ENCODE measurements around the gene MDM4. TPM values are rescaled to one million over a fixed set of nuclear protein-coding genes. Genes with fewer than 3 reads are reported as not detected.

MDM4 gene, protein sequence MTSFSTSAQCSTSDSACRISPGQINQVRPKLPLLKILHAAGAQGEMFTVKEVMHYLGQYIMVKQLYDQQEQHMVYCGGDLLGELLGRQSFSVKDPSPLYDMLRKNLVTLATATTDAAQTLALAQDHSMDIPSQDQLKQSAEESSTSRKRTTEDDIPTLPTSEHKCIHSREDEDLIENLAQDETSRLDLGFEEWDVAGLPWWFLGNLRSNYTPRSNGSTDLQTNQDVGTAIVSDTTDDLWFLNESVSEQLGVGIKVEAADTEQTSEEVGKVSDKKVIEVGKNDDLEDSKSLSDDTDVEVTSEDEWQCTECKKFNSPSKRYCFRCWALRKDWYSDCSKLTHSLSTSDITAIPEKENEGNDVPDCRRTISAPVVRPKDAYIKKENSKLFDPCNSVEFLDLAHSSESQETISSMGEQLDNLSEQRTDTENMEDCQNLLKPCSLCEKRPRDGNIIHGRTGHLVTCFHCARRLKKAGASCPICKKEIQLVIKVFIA
- 10 to 100 TPM; 21.6 to 51.1 (median 28.5) TPM for total RNA-seq

DNA sequence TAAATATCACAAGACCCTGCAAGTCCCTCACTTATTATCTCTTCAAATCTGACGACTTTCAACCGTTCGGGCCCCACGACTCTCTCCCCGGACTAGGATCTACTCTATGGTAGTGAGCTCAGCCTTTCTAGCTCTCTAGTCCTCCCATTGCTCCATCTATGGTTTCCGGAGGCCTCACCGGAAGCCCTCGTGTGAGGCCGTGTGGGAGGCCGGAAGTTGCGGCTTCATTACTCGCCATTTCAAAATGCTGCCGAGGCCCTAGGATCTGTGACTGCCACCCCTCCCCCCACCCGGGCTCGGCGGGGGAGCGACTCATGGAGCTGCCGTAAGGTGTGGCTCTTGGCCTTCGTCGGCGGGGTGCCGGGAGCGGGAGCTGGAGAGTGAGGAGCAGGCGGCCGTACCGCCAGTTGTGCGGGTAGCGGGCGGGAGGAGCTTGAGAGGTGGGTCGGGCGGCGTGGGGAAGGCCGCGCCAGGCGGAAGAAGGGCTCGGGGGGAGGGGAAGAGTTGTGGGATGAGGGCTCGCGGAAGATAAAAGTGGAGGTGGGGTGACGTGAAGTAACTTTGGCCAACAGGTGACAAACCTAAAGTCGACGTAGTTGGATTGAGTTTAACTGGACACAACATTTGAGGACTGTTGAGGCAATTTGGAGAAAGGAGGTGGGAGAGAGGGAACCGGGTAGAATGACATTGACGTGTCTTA is at the start of gene MDM4:
MDM4 (plus strand) TSS at position 227 of the 700 bp plus-strand sequence. CDS start 9,113 bp downstream, outside the sequence.
- Histone ChIP-seq H3K4me1 (peaks cover 28 to 49% (median 41%) of the 10 kb centered on the region in 4 donors), H3K36me3 (peaks cover 0 to 12% (median 4%) of the 10 kb centered on the region in 4 donors), H3K27ac (replicated peaks in 1 of 4) (peak within 1 kb of the TSS; percentile 90 to 94 (median 92)), H3K9me3 (no peaks in the 10 kb centered on the region), H3K4me3 (peak within 1 kb of the TSS; percentile 69 to 93 (median 82)), H3K27me3 (no peaks in the 10 kb centered on the region)
- no peak for TF ChIP-seq EP300 (IDR thresholded peaks at IDR 0.05)
- TF ChIP-seq POLR2A (IDR thresholded peaks at IDR 0.05; ENCODE audit: low read depth), result peak; percentile 41
- TF ChIP-seq, protein P1, sequence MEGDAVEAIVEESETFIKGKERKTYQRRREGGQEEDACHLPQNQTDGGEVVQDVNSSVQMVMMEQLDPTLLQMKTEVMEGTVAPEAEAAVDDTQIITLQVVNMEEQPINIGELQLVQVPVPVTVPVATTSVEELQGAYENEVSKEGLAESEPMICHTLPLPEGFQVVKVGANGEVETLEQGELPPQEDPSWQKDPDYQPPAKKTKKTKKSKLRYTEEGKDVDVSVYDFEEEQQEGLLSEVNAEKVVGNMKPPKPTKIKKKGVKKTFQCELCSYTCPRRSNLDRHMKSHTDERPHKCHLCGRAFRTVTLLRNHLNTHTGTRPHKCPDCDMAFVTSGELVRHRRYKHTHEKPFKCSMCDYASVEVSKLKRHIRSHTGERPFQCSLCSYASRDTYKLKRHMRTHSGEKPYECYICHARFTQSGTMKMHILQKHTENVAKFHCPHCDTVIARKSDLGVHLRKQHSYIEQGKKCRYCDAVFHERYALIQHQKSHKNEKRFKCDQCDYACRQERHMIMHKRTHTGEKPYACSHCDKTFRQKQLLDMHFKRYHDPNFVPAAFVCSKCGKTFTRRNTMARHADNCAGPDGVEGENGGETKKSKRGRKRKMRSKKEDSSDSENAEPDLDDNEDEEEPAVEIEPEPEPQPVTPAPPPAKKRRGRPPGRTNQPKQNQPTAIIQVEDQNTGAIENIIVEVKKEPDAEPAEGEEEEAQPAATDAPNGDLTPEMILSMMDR (IDR thresholded peaks at IDR 0.05), result peak in 1 of 3 experiments; percentile 14
- TF ChIP-seq POLR2AphosphoS5 (IDR thresholded peaks at IDR 0.05), result peak; percentile 89 to 90
- under 1% methylated on average over 29 of the region's 43 CpGs for WGBS
- intact Hi-C loops (cut with DNase I), result no loop called here
- DNase-seq (ENCODE audit: extremely low spot score), result peak; percentile 98

DNA sequence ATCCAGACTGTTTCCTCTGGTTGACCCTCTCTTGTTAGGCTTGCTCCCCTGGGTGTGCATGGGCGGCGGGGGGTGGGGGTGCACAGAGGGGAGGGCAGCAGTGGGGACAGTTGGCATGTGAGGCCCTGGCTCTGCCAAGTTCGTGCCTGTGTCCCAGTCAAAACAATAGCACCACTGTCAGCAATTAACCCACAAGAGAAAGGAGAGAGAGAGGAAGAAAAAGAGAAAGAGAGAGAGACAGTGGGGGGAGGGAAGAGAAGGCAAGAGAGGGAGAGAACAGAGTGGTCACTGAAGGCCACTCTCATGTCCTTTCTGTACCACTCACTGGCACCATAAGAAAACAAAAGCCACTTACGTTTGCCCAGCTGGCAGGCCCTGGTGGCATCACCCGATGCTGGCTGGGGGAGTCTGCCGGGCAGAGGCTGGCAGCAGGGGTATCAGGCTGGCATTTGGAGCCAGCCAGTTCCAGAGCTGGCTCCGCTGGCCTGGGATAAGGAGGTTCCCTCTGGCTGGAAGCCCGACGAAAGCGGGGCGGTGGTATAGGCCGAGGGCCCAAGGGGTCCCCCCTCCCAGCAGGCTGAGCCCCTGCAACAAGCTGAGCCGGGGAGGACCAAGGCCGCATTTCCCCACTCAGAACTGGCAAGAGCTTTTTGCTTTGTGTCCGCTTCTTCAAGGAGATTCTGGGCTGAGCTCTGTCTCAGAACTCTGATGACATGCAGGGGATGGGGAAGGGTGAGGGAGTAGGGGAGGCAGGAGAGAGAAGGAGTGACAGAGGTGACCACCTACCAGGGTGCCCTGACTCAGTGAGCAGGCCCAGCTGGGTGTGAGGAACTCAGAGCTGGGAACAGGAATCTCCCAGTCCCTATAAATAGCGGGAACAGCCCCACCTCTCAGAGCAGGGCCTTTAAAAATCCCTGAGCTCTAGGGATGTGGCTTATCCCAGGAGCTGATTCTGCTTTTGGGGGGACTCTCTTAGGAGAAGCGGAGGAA is 49.5 kb upstream of the MDM4 start:
- intact Hi-C loops (cut with DNase I), result no loop called here
- Histone ChIP-seq H3K27ac (replicated peaks in 1 of 4) (peak overlapping the region; percentile 53 to 73 (median 60)), H3K4me3 (no peak overlapping the region), H3K4me1 (peaks cover 66 to 72% (median 70%) of the 10 kb centered on the region in 4 donors), H3K27me3 (no peaks in the 10 kb centered on the region), H3K36me3 (peaks cover 0 to 45% (median 16%) of the 10 kb centered on the region in 4 donors), H3K9me3 (no peaks in the 10 kb centered on the region)
- no peak for DNase-seq (ENCODE audit: extremely low spot score)
- 72% methylated on average over 17 of the region's 17 CpGs for WGBS
- TF ChIP-seq POLR2AphosphoS5 (IDR thresholded peaks at IDR 0.05), result no peak
- no peak for TF ChIP-seq EP300 (IDR thresholded peaks at IDR 0.05)
- TF ChIP-seq, protein P1 (IDR thresholded peaks at IDR 0.05), result no peak
- TF ChIP-seq POLR2A (IDR thresholded peaks at IDR 0.05; ENCODE audit: low read depth), result no peak

DNA sequence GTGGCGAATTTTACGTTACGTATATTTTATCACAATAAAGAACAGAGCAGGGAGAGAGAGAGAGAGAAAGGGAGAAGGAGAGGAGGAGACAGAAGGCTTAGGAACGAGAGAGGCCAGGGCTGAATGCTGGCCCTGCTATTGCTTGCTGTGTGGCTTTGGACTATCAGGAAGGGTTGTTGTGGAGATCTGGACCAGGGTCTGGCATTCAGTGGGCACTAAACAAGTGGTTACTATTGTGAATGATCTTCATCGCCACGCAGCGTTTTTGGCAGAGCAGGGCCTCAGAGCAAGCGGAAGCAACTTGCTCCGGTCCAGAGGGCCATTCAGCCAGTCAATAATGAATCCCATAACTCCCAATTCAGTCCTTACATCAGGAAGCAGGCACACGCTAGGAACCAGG is 48.0 kb upstream of the MDM4 start:
- no peak for TF ChIP-seq POLR2A (IDR thresholded peaks at IDR 0.05; ENCODE audit: low read depth)
- 91% methylated on average over 9 of the region's 10 CpGs for WGBS
- no peak for DNase-seq (ENCODE audit: extremely low spot score)
- intact Hi-C loops (cut with DNase I), result no loop called here
- Histone ChIP-seq H3K27me3 (no peaks in the 10 kb centered on the region), H3K4me1 (peaks cover 51 to 61% (median 57%) of the 10 kb centered on the region in 4 donors), H3K9me3 (no peaks in the 10 kb centered on the region), H3K27ac (replicated peaks in 1 of 4) (peak overlapping the region in 3 of 4 donors; percentile 9 to 61 (median 19)), H3K4me3 (no peak overlapping the region), H3K36me3 (peaks cover 0 to 42% (median 13%) of the 10 kb centered on the region in 4 donors)

DNA sequence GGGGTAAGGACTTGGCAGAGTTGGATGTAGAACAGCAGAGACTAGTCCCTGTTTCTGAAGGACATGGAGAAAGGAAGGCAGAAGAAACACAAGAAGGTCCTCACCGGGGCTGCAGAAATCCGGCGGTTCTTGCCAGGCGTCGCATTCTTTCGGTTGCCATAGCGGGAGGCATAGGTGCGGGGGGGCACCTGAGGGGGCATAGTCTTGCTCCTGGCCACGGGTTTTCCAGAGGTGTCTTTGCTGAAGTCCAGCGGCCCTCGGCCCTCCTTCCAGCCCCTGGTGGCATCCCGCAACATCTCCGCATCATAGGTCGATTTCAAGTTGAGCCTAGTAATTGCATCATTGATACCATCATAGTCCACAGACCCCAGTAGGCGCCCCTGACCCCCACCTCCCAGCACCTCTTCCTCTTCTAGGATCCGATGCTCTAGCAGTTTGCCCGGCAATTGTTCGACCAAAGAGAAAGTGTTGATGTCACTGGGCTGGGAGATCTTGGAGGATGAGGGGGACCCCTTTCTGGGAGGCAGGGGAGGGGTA is 47.4 kb upstream of the MDM4 start:
- Histone ChIP-seq H3K27ac (replicated peaks in 1 of 4) (peak overlapping the region in 3 of 4 donors; percentile 9 to 61 (median 19)), H3K9me3 (no peaks in the 10 kb centered on the region), H3K4me3 (no peak overlapping the region), H3K36me3 (peaks cover 0 to 35% (median 8%) of the 10 kb centered on the region in 4 donors), H3K27me3 (no peaks in the 10 kb centered on the region), H3K4me1 (peaks cover 45 to 55% (median 51%) of the 10 kb centered on the region in 4 donors)
- TF ChIP-seq POLR2A (IDR thresholded peaks at IDR 0.05; ENCODE audit: low read depth), result no peak
- TF ChIP-seq EP300 (IDR thresholded peaks at IDR 0.05), result no peak
- TF ChIP-seq, protein P1 (IDR thresholded peaks at IDR 0.05), result no peak
- no peak for TF ChIP-seq POLR2AphosphoS5 (IDR thresholded peaks at IDR 0.05)
- intact Hi-C loops (cut with DNase I), result no loop called here
- DNase-seq (ENCODE audit: extremely low spot score), result no peak
- 89% methylated on average over 18 of the region's 18 CpGs for WGBS
